ENCODE data around the gene ZC3HAV1. TPM values are rescaled to one million over a fixed set of nuclear protein-coding genes. Genes with fewer than 3 reads are reported as not detected.

The ZC3HAV1 gene
- total and polyA plus RNA-seq, 9 of the 15 experiments (the other 6 are each of a cell fraction or from before 2014, with no cell fraction given): 11.9 to 40.5 (median 23.9) TPM

DNA sequence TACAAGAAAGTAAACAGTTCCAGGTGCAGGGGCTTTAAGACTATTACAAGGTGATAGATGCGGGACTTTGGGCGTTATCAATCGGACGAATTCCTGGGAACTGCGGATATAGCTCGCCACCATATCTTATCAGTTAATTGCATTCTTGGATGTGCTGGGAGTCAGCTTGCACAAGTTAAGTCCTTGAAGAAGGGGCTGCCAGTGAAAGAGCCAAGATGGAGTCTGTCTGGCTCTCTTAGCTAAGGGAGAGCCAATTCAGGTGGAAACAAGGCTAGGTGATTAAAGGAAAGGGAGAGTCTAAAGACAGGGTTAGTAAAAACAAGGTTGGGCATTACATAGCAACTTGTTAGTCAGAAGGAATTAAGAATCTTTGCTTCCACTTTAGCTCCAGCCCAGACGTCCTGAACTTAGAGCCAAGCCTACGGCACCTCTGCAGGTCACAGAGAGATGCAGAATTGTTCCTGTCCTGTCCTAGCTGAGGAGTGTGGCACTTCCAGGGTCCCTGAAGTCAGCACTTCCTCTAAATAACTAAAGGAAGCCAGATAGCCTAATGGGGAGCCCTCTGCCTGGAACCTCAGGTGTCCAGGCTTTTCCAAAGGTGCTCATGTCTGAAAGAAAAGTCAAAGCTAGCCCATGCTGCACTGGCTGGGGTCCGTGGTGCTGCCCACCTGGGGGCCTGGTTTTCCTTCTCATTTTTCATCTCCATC lies 17.3 kb downstream of the ZC3HAV1 start (continued):
- TF ChIP-seq SMAD2 (IDR thresholded peaks at IDR 0.05; ENCODE audit: low read depth, low read length): no peak
- peak; percentile 83; the same call in 1 of the 2 replicates for TF ChIP-seq ZNF347 (CRISPR knock-in tag; IDR thresholded peaks at IDR 0.05; ENCODE audit: low read depth)
- TF ChIP-seq, protein P1, sequence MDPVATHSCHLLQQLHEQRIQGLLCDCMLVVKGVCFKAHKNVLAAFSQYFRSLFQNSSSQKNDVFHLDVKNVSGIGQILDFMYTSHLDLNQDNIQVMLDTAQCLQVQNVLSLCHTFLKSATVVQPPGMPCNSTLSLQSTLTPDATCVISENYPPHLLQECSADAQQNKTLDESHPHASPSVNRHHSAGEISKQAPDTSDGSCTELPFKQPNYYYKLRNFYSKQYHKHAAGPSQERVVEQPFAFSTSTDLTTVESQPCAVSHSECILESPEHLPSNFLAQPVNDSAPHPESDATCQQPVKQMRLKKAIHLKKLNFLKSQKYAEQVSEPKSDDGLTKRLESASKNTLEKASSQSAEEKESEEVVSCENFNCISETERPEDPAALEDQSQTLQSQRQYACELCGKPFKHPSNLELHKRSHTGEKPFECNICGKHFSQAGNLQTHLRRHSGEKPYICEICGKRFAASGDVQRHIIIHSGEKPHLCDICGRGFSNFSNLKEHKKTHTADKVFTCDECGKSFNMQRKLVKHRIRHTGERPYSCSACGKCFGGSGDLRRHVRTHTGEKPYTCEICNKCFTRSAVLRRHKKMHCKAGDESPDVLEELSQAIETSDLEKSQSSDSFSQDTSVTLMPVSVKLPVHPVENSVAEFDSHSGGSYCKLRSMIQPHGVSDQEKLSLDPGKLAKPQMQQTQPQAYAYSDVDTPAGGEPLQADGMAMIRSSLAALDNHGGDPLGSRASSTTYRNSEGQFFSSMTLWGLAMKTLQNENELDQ (CRISPR knock-in tag; IDR thresholded peaks at IDR 0.05; ENCODE audit: borderline replicate concordance): no peak
- TF ChIP-seq CEBPB (tag; IDR thresholded peaks at IDR 0.05): no peak
- TF ChIP-seq, protein P2, sequence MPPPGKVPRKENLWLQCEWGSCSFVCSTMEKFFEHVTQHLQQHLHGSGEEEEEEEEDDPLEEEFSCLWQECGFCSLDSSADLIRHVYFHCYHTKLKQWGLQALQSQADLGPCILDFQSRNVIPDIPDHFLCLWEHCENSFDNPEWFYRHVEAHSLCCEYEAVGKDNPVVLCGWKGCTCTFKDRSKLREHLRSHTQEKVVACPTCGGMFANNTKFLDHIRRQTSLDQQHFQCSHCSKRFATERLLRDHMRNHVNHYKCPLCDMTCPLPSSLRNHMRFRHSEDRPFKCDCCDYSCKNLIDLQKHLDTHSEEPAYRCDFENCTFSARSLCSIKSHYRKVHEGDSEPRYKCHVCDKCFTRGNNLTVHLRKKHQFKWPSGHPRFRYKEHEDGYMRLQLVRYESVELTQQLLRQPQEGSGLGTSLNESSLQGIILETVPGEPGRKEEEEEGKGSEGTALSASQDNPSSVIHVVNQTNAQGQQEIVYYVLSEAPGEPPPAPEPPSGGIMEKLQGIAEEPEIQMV (tag; conservative IDR thresholded peaks at IDR 0.05; ENCODE audit: low read depth): peak; percentile 92
- TF ChIP-seq, protein P3, sequence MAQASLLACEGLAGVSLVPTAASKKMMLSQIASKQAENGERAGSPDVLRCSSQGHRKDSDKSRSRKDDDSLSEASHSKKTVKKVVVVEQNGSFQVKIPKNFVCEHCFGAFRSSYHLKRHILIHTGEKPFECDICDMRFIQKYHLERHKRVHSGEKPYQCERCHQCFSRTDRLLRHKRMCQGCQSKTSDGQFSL (CRISPR knock-in tag; IDR thresholded peaks at IDR 0.05): no peak
- TF ChIP-seq, protein P3 (tag; IDR thresholded peaks at IDR 0.05): peak in 1 of 2 experiments; percentile 98; a peak in 2 of 4 replicates
- peak; percentile 63 for TF ChIP-seq CBFA2T3 (IDR thresholded peaks at IDR 0.05)
- TF ChIP-seq BACH1 (tag; IDR thresholded peaks at IDR 0.05): peak; percentile 93
- TF ChIP-seq L3MBTL2 (IDR thresholded peaks at IDR 0.05): no peak
- no peak for TF ChIP-seq TFAM (CRISPR knock-in tag; conservative IDR thresholded peaks at IDR 0.05)
- TF ChIP-seq JUN (IDR thresholded peaks at IDR 0.05; ENCODE audit: borderline replicate concordance, low read depth, low read length): no peak
- TF ChIP-seq JUN (CRISPR knock-in tag; IDR thresholded peaks at IDR 0.05; ENCODE audit: borderline replicate concordance): no peak
- TF ChIP-seq GTF2E2 (tag; IDR thresholded peaks at IDR 0.05): 0 out of 2 replicates have a peak, but pooled peaks have one; percentile 65
- TF ChIP-seq POLR3G (IDR thresholded peaks at IDR 0.05; ENCODE audit: extremely low read depth, insufficient read length, insufficient replicate concordance): no peak
- no peak for TF ChIP-seq ZNF3 (CRISPR knock-in tag; IDR thresholded peaks at IDR 0.05)
- TF ChIP-seq ZNF699 (CRISPR knock-in tag; IDR thresholded peaks at IDR 0.05; ENCODE audit: insufficient replicate concordance): peak; percentile 94
- no peak for TF ChIP-seq POLR2H (tag; IDR thresholded peaks at IDR 0.05; ENCODE audit: low read depth)
- TF ChIP-seq ZNF584 (CRISPR knock-in tag; IDR thresholded peaks at IDR 0.05; ENCODE audit: low read depth): peak; percentile 98
- no peak for TF ChIP-seq SREBF1 (IDR thresholded peaks at IDR 0.05; ENCODE audit: borderline replicate concordance, low read depth, low read length)
- TF ChIP-seq XRCC3 (IDR thresholded peaks at IDR 0.05): no peak

Data from K562 (cell line).